ENCODE results near the gene OR2D2.

GRCh38 chr11:6888830-6889229, 3.5 kb downstream of the OR2D2 start:
- no peak for TF ChIP-seq CTCF (conservative IDR thresholded peaks at IDR 0.05; ENCODE audit: low read length)
- TF ChIP-seq EZH2phosphoT487 (IDR thresholded peaks at IDR 0.05; ENCODE audit: borderline replicate concordance, low read depth, low read length): no peak

All from OCI-LY7 (cell line).